Astrocyte (in vitro differentiated cells and primary cell): ENCODE measurements around the gene SLC44A1.

Experiments
- EZH2 ChIP-seq: IDR thresholded peaks from 2 replicates; pipeline ENCODE4 v1.6.1; 2012; ENCODE audit warnings: mild to moderate bottlenecking, low read length, inconsistent platforms; ENCODE audit not compliant: insufficient read depth
- TF ChIP-seq, protein P1 (sequence below): IDR thresholded peaks from 2 replicates; pipeline ENCODE4 v1.5.1; 2011; ENCODE audit warnings: low read depth, mild to moderate bottlenecking, inconsistent platforms, low read length, moderate library complexity; ENCODE audit not compliant: insufficient read depth

DNA sequence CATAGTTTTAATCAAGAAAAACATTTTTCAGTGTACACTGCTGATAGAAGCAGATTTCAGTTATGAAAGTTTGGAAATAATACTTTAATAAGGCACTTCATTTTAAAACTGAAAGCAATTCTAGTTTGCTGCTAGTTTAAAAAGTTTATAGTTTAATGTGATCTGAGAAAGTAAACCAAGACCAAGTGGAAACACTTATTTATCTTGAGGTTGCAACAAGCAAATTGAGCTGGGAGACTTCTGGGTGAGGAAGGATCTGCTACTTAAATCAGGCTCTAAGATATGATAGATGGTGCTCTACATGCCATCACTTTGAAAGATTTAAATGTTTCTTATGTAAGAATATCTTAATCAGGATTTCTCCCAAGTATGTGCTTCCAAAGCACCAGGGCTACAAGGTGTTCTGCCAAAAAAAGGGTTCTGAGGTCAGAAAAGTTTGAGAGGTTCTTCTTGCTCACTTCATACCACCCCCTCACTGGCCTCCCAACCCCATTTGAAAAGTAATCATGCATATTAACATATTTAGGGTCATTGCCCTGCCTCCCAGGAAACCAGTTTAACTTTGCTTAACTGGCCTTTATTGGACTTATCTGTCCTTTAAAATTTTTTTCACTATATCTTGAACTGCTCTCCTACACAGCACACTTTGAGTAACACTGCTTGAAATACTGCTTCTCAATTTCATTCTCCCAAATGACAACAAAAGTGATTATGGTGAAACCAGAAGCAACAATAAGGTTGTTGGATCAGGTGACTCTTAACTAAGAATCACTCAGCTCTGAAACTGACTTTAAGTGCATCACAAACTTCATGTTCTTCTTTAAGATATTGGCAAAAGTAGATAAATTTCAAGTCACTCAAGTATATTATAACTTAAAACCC, 15.5 kb downstream of the SLC44A1 start:
- TF ChIP-seq, protein P1, sequence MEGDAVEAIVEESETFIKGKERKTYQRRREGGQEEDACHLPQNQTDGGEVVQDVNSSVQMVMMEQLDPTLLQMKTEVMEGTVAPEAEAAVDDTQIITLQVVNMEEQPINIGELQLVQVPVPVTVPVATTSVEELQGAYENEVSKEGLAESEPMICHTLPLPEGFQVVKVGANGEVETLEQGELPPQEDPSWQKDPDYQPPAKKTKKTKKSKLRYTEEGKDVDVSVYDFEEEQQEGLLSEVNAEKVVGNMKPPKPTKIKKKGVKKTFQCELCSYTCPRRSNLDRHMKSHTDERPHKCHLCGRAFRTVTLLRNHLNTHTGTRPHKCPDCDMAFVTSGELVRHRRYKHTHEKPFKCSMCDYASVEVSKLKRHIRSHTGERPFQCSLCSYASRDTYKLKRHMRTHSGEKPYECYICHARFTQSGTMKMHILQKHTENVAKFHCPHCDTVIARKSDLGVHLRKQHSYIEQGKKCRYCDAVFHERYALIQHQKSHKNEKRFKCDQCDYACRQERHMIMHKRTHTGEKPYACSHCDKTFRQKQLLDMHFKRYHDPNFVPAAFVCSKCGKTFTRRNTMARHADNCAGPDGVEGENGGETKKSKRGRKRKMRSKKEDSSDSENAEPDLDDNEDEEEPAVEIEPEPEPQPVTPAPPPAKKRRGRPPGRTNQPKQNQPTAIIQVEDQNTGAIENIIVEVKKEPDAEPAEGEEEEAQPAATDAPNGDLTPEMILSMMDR, result no peak
- TF ChIP-seq EZH2, result no peak
